Measurements from ENCODE around the gene ZSCAN18.
A peak's percentile ranks its signal among the peaks of the same experiment; 100 is the strongest.
"Not testable (repeated sequence)": the region's sequence is repeated elsewhere in the genome, so short reads cannot be mapped to it uniquely, and the experiment has no call there.

The ZSCAN18 gene, protein sequence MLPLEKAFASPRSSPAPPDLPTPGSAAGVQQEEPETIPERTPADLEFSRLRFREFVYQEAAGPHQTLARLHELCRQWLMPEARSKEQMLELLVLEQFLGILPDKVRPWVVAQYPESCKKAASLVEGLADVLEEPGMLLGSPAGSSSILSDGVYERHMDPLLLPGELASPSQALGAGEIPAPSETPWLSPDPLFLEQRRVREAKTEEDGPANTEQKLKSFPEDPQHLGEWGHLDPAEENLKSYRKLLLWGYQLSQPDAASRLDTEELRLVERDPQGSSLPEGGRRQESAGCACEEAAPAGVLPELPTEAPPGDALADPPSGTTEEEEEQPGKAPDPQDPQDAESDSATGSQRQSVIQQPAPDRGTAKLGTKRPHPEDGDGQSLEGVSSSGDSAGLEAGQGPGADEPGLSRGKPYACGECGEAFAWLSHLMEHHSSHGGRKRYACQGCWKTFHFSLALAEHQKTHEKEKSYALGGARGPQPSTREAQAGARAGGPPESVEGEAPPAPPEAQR

DNA sequence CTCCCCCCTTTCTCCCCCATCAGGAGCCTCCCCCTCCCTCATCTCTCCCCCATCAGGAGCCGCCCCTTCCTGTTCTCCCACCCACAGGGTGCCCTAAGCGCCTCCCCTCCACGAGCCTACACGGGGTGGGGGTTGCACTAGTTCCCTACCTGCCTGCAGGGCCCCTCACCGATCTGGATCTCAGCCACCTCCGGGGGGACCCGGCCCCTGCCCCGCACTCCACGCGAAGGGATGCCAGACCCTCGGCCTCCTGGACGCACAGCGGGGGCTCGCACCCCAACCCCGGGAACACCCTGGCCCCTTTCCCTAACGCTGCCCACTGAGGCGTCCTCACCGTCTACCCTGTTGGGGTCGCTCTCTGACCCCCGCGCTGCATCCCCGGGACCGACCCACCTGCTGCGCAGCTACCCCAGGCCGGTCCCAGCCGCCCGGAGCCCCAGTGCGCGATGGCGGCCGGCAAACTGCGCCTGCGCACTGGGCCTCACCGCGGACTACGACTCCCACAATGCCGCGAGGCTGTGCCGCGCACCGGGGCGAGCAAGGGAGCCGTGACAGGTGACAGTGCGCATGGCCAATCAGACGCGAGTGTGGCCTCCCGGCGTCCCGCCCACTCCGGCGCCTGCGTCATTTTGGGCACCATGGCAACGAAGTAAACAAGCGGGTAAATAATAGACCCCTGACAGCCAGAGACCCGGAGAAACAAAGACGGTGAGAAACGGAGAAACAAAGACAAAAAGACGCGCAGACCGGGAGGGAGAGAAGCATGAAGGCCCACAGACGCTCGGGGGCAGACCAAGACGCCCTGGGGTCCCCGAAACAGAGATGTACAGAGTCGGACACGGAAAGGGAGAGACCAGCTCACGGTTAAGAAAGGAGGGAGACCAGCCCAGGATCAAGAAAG, at the start of gene ZSCAN18:
Gene ZSCAN18, minus strand, starts transcription at position 451 of the 901 bp plus-strand sequence. CDS start 7,964 bp downstream, outside the sequence.
- H3K9ac ChIP-seq (ENCODE audit: low read length), result peak within 1 kb of the TSS; percentile 95
- H3K36me3 ChIP-seq (ENCODE audit: insufficient read depth, low read length), result peaks cover 8% of the 10 kb centered on the region
- H3K27me3 ChIP-seq (ENCODE audit: control insufficient read depth in 1 of 2, insufficient read depth in 2 of 2, low read length in 2 of 2), result no peaks in the 10 kb centered on the region
- H3K27ac ChIP-seq (ENCODE audit: low read depth, low read length), result peak within 1 kb of the TSS; percentile 95
- peaks cover 10% of the 10 kb centered on the region for H3K4me1 ChIP-seq (ENCODE audit: insufficient read depth, low read length)
- H3K4me3 ChIP-seq (ENCODE audit: low read depth in 1 of 2, low read length in 2 of 2), result peak within 1 kb of the TSS; percentile 80 to 97
- no peaks in the 10 kb centered on the region for H3K9me3 ChIP-seq (ENCODE audit: low read length)

GRCh38 chr19:58147475-58147874, 49.4 kb upstream of the ZSCAN18 start:
- not testable (repeated sequence) for H3K36me3 ChIP-seq (ENCODE audit: insufficient read depth, low read length); H3K4me3 ChIP-seq (ENCODE audit: low read depth in 1 of 2, low read length in 2 of 2); H3K27ac ChIP-seq (ENCODE audit: low read depth, low read length); H3K9ac ChIP-seq (ENCODE audit: low read length); H3K27me3 ChIP-seq (ENCODE audit: control insufficient read depth in 1 of 2, insufficient read depth in 2 of 2, low read length in 2 of 2); H3K9me3 ChIP-seq (ENCODE audit: low read length)
- H3K4me1 ChIP-seq (ENCODE audit: insufficient read depth, low read length), result peaks cover 15% of the 10 kb centered on the region

DNA sequence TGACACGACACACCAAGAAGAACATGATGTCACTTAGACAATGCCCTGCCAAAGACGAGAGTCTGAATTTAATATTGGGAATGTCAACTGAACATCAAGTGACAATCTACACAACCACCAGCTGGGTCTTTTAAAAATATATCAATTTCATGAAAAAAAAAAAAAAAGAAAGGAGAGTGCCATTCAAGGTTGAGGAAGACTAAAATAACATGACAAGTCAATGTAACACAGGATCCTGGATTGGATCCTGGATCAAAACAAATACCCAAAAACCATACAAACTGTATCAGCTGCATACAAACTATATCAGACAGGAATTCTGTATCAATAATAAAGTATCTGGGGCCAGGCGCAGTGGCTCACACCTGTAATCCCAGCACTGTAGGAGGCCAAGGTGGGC, 47.8 kb upstream of the ZSCAN18 start:
- H3K36me3 ChIP-seq (ENCODE audit: insufficient read depth, low read length), result peaks cover 17% of the 10 kb centered on the region
- peaks cover 10% of the 10 kb centered on the region for H3K4me1 ChIP-seq (ENCODE audit: insufficient read depth, low read length)
- H3K4me3 ChIP-seq (ENCODE audit: low read depth in 1 of 2, low read length in 2 of 2), result no peak overlapping the region
- no peaks in the 10 kb centered on the region for H3K27me3 ChIP-seq (ENCODE audit: control insufficient read depth in 1 of 2, insufficient read depth in 2 of 2, low read length in 2 of 2)
- no peak overlapping the region for H3K27ac ChIP-seq (ENCODE audit: low read depth, low read length)
- H3K9me3 ChIP-seq (ENCODE audit: low read length), result peaks cover 15% of the 10 kb centered on the region
- no peak overlapping the region for H3K9ac ChIP-seq (ENCODE audit: low read length)

- Histone ChIP-seq H3K4me1 (ENCODE audit: insufficient read depth, low read length) (no peaks in the 10 kb centered on the region), H3K4me3 (ENCODE audit: low read depth in 1 of 2, low read length in 2 of 2) (no peak overlapping the region), H3K36me3 (ENCODE audit: insufficient read depth, low read length) (peaks cover 63% of the 10 kb centered on the region), H3K9me3 (ENCODE audit: low read length) (peaks cover 67% of the 10 kb centered on the region), H3K27ac (ENCODE audit: low read depth, low read length) (no peak overlapping the region), H3K9ac (ENCODE audit: low read length) (no peak overlapping the region), H3K27me3 (ENCODE audit: control insufficient read depth in 1 of 2, insufficient read depth in 2 of 2, low read length in 2 of 2) (no peaks in the 10 kb centered on the region)
Measured at GRCh38 chr19:58134244-58134643, 36.2 kb upstream of the ZSCAN18 start.

DNA sequence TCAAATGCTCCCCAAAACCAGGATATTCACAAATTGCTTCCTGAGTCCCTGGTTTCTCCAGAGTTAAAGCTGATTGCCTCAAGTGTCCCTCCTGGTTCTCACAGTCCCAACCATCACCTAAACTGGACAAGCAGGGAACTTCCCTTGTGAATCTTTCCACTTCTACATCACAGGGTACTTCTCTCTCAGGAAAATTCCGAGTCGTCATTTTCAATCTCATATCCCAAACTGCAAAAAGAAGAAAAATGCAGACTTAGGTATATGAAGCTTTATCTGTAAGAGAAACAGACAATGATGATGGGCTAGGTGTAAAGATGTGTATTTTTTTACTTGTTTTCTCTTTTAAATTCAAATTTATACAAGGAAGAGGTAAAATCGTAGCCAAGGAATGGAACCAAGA, 31.3 kb upstream of the ZSCAN18 start:
- H3K27me3 ChIP-seq (ENCODE audit: control insufficient read depth in 1 of 2, insufficient read depth in 2 of 2, low read length in 2 of 2), result no peaks in the 10 kb centered on the region
- H3K4me3 ChIP-seq (ENCODE audit: low read depth in 1 of 2, low read length in 2 of 2), result peak overlapping the region; percentile 5 to 46
- peaks cover 59% of the 10 kb centered on the region for H3K36me3 ChIP-seq (ENCODE audit: insufficient read depth, low read length)
- no peak overlapping the region for H3K27ac ChIP-seq (ENCODE audit: low read depth, low read length)
- no peak overlapping the region for H3K9ac ChIP-seq (ENCODE audit: low read length)
- H3K4me1 ChIP-seq (ENCODE audit: insufficient read depth, low read length), result no peaks in the 10 kb centered on the region
- H3K9me3 ChIP-seq (ENCODE audit: low read length), result peaks cover 82% of the 10 kb centered on the region

DNA sequence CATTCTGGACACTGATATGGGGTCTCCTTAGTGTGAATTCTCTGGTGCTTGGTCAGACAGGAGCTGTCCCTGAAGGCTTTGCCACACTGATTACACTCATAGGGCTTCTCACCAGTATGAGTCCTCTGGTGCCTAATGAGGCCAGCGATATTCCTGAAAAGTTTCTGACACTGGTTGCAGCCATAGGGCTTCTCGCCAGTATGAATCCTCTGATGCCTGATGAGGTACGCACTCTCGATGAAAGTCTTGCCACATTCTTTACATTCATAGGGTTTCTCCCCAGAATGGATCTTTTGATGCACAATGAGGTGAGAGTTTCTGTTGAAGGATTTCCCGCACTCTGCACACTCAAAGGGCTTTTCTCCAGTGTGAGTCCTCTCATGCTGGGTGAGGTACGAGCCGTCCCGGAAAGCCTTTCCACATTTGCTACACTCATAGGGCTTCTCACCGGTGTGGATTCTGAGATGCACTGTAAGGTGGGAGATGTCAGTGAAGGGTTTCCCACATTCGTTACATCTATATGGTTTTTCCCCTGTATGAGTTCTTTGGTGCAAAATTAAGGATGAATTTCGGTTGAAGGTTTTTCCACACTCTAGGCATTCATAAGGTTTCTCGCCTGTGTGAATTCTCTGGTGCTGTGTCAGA, 30.1 kb upstream of the ZSCAN18 start:
- Histone ChIP-seq H3K36me3 (ENCODE audit: insufficient read depth, low read length) (peaks cover 48% of the 10 kb centered on the region), H3K27ac (ENCODE audit: low read depth, low read length) (no peak overlapping the region), H3K4me3 (ENCODE audit: low read depth in 1 of 2, low read length in 2 of 2) (peak overlapping the region; percentile 36 to 46), H3K9ac (ENCODE audit: low read length) (no peak overlapping the region), H3K4me1 (ENCODE audit: insufficient read depth, low read length) (no peaks in the 10 kb centered on the region), H3K9me3 (ENCODE audit: low read length) (peaks cover 77% of the 10 kb centered on the region), H3K27me3 (ENCODE audit: control insufficient read depth in 1 of 2, insufficient read depth in 2 of 2, low read length in 2 of 2) (no peaks in the 10 kb centered on the region)

DNA sequence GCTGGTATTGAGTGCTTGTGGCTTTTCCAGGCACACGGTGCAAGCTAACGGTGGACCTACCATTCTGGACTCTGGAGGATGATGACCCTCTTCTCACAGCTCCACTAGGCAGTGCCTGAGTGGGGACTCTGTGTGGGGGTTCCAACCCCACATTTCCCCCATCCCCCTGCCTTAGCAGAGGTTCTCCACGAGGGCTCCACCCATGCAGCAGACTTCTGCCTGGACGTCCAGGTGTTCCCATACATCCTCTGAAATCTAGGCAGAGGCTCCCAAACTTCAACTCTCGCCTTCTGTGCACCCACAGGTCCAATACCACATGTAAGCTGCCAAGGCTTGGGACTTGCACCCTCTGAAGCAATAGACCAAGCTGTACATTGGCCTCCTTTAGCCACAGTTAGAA, 25.3 kb upstream of the ZSCAN18 start:
- H3K36me3 ChIP-seq (ENCODE audit: insufficient read depth, low read length), result peaks cover 10% of the 10 kb centered on the region

DNA sequence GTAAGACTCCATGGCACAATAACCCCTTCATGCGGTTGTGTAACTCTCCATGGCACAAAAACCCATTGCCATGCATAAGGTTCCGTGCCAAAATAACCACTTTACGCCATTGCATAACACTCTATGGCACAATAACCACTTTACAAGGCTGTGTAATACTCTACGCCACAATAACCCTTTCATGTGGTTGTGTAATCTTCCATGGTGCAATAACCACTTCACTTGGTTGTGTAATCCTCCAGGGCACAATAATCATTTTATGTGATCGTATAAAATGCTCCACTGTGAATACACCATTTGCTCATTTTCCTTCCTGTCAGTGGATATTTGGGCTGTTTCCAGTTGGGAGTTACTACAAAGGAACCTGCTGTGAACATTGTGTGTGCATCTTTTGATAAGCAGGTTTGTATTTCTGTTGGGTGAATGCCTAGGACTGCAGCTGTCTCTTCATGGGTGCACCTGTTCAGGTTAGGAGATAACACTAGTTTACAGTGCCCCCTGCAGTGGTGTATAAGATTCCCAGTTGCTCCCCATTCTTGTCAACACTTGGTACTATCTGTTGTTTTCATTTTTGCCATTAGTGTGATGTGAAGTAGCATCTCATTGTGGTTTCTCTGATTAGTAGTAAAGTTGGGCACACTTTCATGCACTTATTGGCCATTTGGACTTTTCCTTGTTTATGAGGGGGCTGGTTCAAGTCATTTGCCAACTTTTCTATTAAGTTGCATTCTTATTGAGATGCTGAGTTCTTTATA, 21.1 kb upstream of the ZSCAN18 start:
- Histone ChIP-seq H3K9ac (ENCODE audit: low read length) (no peak overlapping the region), H3K4me3 (ENCODE audit: low read depth in 1 of 2, low read length in 2 of 2) (no peak overlapping the region), H3K27ac (ENCODE audit: low read depth, low read length) (no peak overlapping the region), H3K9me3 (ENCODE audit: low read length) (peaks cover 34% of the 10 kb centered on the region), H3K4me1 (ENCODE audit: insufficient read depth, low read length) (no peaks in the 10 kb centered on the region), H3K36me3 (ENCODE audit: insufficient read depth, low read length) (no peaks in the 10 kb centered on the region), H3K27me3 (ENCODE audit: control insufficient read depth in 1 of 2, insufficient read depth in 2 of 2, low read length in 2 of 2) (peaks cover 0 to 12% of the 10 kb centered on the region in 2 donors)

More for the DNA sequence above, 25.3 kb upstream of the ZSCAN18 start:
- Histone ChIP-seq H3K27me3 (ENCODE audit: control insufficient read depth in 1 of 2, insufficient read depth in 2 of 2, low read length in 2 of 2) (peaks cover 0 to 1% of the 10 kb centered on the region in 2 donors), H3K9me3 (ENCODE audit: low read length) (peaks cover 69% of the 10 kb centered on the region), H3K27ac (ENCODE audit: low read depth, low read length) (no peak overlapping the region), H3K9ac (ENCODE audit: low read length) (no peak overlapping the region), H3K4me3 (ENCODE audit: low read depth in 1 of 2, low read length in 2 of 2) (no peak overlapping the region), H3K4me1 (ENCODE audit: insufficient read depth, low read length) (no peaks in the 10 kb centered on the region)

GRCh38 chr19:58117841-58118575, 20.0 kb upstream of the ZSCAN18 start:
- no peaks in the 10 kb centered on the region for H3K4me1 ChIP-seq (ENCODE audit: insufficient read depth, low read length)
- H3K27ac ChIP-seq (ENCODE audit: low read depth, low read length), result no peak overlapping the region
- H3K36me3 ChIP-seq (ENCODE audit: insufficient read depth, low read length), result no peaks in the 10 kb centered on the region
- H3K9ac ChIP-seq (ENCODE audit: low read length), result no peak overlapping the region
- peaks cover 33% of the 10 kb centered on the region for H3K9me3 ChIP-seq (ENCODE audit: low read length)
- no peak overlapping the region for H3K4me3 ChIP-seq (ENCODE audit: low read depth in 1 of 2, low read length in 2 of 2)
- H3K27me3 ChIP-seq (ENCODE audit: control insufficient read depth in 1 of 2, insufficient read depth in 2 of 2, low read length in 2 of 2), result peaks cover 0 to 12% of the 10 kb centered on the region in 2 donors

GRCh38 chr19:58108546-58108817, 10.5 kb upstream of the ZSCAN18 start:
- H3K9ac ChIP-seq (ENCODE audit: low read length), result no peak overlapping the region
- H3K36me3 ChIP-seq (ENCODE audit: insufficient read depth, low read length), result no peaks in the 10 kb centered on the region
- no peak overlapping the region for H3K27ac ChIP-seq (ENCODE audit: low read depth, low read length)
- H3K9me3 ChIP-seq (ENCODE audit: low read length), result peaks cover 26% of the 10 kb centered on the region
- no peaks in the 10 kb centered on the region for H3K4me1 ChIP-seq (ENCODE audit: insufficient read depth, low read length)
- H3K4me3 ChIP-seq (ENCODE audit: low read depth in 1 of 2, low read length in 2 of 2), result no peak overlapping the region
- no peaks in the 10 kb centered on the region for H3K27me3 ChIP-seq (ENCODE audit: control insufficient read depth in 1 of 2, insufficient read depth in 2 of 2, low read length in 2 of 2)

Measured in muscle layer of colon (tissue), 2 donors.